CD4-positive, alpha-beta T cell treated with Interferon gamma for 1 hour (primary cell): ENCODE measurements around the gene EPHB2.
A peak's percentile ranks its signal among the peaks of the same experiment; 100 is the strongest.

ENCODE experiments used
- DNase-seq: peaks from one replicate; pipeline ENCODE4 v3.0.0-alpha.2; 2020

EPHB2 gene

GRCh38 chr1:22864886-22865285 lies 154.2 kb downstream of the EPHB2 start:
- DNase-seq = no peak

GRCh38 chr1:22865736-22866135 lies 155.1 kb downstream of the EPHB2 start:
- DNase-seq = no peak

GRCh38 chr1:22866868-22867267 lies 156.2 kb downstream of the EPHB2 start:
- DNase-seq = no peak

GRCh38 chr1:22868331-22868730 lies 157.7 kb downstream of the EPHB2 start:
- DNase-seq = no peak

- no peak for DNase-seq
These were observed 158.7 kb downstream of the EPHB2 start for GRCh38 chr1:22869325-22869724.

- DNase-seq = no peak
These were observed 159.7 kb downstream of the EPHB2 start for GRCh38 chr1:22870201-22870871.

- no peak for DNase-seq
These were observed 162.5 kb downstream of the EPHB2 start for GRCh38 chr1:22872981-22873664.

GRCh38 chr1:22874785-22875184 lies 164.1 kb downstream of the EPHB2 start:
- DNase-seq = no peak

GRCh38 chr1:22875241-22875640 lies 164.6 kb downstream of the EPHB2 start:
- no peak for DNase-seq

- no peak for DNase-seq
These were observed 165.2 kb downstream of the EPHB2 start for GRCh38 chr1:22875841-22876240.

- no peak for DNase-seq
These were observed 165.9 kb downstream of the EPHB2 start for GRCh38 chr1:22876359-22877111.

GRCh38 chr1:22877112-22877915 lies 166.7 kb downstream of the EPHB2 start:
- no peak for DNase-seq

GRCh38 chr1:22877980-22878379 lies 167.3 kb downstream of the EPHB2 start:
- DNase-seq = no peak

- no peak for DNase-seq
These were observed 168.0 kb downstream of the EPHB2 start for GRCh38 chr1:22878626-22879025.

- no peak for DNase-seq
These were observed 168.8 kb downstream of the EPHB2 start for GRCh38 chr1:22879445-22879844.

GRCh38 chr1:22880174-22880601 lies 169.5 kb downstream of the EPHB2 start:
- no peak for DNase-seq

GRCh38 chr1:22883406-22883805 lies 172.8 kb downstream of the EPHB2 start:
- no peak for DNase-seq

- peak; percentile 19 for DNase-seq
These were observed 174.3 kb downstream of the EPHB2 start for GRCh38 chr1:22884806-22885530.

GRCh38 chr1:22886211-22886610 lies 175.6 kb downstream of the EPHB2 start:
- DNase-seq = no peak

GRCh38 chr1:22887491-22887890 lies 176.9 kb downstream of the EPHB2 start:
- DNase-seq = no peak

- no peak for DNase-seq
These were observed 177.9 kb downstream of the EPHB2 start for GRCh38 chr1:22888320-22889075.
